ENCODE measurements around the gene HYCC2. TPM values are rescaled to one million over a fixed set of nuclear protein-coding genes. Genes with fewer than 3 reads are reported as not detected.

HYCC2 gene
- total RNA-seq, 1 donor from 2014 or later = 6.9 TPM

DNA sequence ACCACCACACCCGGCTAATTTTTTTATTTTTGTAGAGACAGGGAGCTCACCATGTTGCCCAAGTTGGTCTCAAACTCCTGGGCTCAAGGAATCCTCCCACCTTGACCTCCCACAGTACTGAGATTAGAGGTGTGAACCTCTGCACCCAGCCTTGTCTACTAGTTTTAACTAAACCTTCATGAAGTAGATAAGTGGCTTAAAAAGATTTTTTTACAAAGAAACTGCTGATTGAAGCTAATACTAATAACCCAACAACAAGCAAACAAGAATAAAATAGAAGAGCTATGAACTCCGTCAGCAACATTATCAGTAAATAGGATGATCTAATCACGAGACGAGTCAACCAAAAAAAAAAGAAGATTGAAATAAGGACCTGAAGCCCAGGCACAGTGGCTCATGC, 19.1 kb upstream of the HYCC2 start:
- no peak for DNase-seq (ENCODE audit: low read depth)
- Histone ChIP-seq H3K4me3 (ENCODE audit: low read depth, low read length) (no peak overlapping the region), H3K27me3 (ENCODE audit: control insufficient read depth, insufficient read depth, low read length) (no peaks in the 10 kb centered on the region), H3K36me3 (ENCODE audit: control insufficient read depth, insufficient read depth, low read length) (no peaks in the 10 kb centered on the region)
- TF ChIP-seq, protein P1, sequence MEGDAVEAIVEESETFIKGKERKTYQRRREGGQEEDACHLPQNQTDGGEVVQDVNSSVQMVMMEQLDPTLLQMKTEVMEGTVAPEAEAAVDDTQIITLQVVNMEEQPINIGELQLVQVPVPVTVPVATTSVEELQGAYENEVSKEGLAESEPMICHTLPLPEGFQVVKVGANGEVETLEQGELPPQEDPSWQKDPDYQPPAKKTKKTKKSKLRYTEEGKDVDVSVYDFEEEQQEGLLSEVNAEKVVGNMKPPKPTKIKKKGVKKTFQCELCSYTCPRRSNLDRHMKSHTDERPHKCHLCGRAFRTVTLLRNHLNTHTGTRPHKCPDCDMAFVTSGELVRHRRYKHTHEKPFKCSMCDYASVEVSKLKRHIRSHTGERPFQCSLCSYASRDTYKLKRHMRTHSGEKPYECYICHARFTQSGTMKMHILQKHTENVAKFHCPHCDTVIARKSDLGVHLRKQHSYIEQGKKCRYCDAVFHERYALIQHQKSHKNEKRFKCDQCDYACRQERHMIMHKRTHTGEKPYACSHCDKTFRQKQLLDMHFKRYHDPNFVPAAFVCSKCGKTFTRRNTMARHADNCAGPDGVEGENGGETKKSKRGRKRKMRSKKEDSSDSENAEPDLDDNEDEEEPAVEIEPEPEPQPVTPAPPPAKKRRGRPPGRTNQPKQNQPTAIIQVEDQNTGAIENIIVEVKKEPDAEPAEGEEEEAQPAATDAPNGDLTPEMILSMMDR (IDR thresholded peaks at IDR 0.05; ENCODE audit: insufficient read depth, low read length, poor library complexity, severe bottlenecking) = no peak

DNA sequence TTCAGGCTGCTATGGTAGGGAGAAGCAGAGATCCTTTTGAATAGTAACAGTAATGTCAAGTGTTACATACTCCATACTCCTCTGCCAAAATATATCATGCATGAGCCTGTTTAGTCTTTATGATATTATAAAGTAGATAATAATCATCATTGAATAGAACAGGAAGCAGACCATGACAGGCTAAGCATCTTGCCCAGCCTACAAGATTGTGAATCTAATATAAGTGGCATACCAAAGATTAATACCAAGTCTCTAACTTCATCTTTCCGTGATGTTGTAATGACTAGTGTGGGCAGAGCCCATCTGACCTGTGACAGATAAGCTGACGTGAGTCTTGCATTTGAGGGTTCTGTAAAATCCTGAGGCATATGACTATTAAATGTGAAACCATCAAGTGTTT, 13.4 kb upstream of the HYCC2 start:
- Histone ChIP-seq H3K27me3 (ENCODE audit: control insufficient read depth, insufficient read depth, low read length) (no peaks in the 10 kb centered on the region), H3K4me3 (ENCODE audit: low read depth, low read length) (no peak overlapping the region), H3K36me3 (ENCODE audit: control insufficient read depth, insufficient read depth, low read length) (no peaks in the 10 kb centered on the region)
- TF ChIP-seq, protein P1 (IDR thresholded peaks at IDR 0.05; ENCODE audit: insufficient read depth, low read length, poor library complexity, severe bottlenecking) = no peak
- DNase-seq (ENCODE audit: low read depth) = no peak

DNA sequence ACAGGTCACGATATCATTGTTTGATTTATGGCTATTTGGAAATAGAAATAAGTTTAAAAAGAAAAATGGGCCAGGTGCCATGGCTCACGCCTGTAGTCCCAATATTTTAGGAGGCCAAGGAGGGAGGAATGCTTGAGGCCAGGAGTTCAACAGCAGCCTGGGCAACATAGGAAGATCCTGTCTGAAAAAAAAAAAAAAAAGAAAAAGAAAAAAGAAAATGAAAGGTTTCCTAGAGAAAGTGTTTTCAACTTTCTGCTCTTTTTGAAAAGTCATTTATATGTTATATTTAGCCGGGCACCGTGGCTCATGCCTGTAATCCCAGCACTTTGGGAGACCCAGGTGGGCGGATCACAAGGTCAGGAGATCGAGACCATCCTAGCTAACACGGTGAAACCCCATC, 3.5 kb upstream of the HYCC2 start:
- no peak overlapping the region for H3K4me3 ChIP-seq (ENCODE audit: low read depth, low read length)
- TF ChIP-seq, protein P1 (IDR thresholded peaks at IDR 0.05; ENCODE audit: insufficient read depth, low read length, poor library complexity, severe bottlenecking) = no peak

DNA sequence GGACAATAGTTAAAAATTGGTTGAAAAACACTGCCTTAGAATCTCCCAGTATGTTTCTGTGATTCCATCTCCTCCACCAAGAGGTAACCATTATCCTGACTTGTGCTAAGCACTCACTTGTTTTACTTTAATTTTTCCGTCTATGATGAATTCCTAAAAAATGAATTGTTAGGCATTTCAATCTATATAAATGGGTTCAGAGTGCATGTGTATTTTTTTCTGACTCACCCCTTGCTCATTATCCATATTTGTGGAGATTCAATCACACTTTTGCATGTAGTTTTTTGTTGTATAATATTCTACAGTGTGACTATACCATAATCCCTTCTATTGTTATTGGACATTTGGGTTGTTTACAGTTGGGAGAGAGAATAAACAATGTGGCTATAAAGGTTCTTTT, 1.6 kb upstream of the HYCC2 start:
- TF ChIP-seq, protein P1 (IDR thresholded peaks at IDR 0.05; ENCODE audit: insufficient read depth, low read length, poor library complexity, severe bottlenecking) = no peak
- no peak for DNase-seq (ENCODE audit: low read depth)
- Histone ChIP-seq H3K27me3 (ENCODE audit: control insufficient read depth, insufficient read depth, low read length) (no peaks in the 10 kb centered on the region), H3K4me3 (ENCODE audit: low read depth, low read length) (no peak overlapping the region), H3K36me3 (ENCODE audit: control insufficient read depth, insufficient read depth, low read length) (no peaks in the 10 kb centered on the region)

More for the DNA sequence above, 3.5 kb upstream of the HYCC2 start:
- Histone ChIP-seq H3K27me3 (ENCODE audit: control insufficient read depth, insufficient read depth, low read length) (no peaks in the 10 kb centered on the region), H3K36me3 (ENCODE audit: control insufficient read depth, insufficient read depth, low read length) (no peaks in the 10 kb centered on the region)
- no peak for DNase-seq (ENCODE audit: low read depth)

DNA sequence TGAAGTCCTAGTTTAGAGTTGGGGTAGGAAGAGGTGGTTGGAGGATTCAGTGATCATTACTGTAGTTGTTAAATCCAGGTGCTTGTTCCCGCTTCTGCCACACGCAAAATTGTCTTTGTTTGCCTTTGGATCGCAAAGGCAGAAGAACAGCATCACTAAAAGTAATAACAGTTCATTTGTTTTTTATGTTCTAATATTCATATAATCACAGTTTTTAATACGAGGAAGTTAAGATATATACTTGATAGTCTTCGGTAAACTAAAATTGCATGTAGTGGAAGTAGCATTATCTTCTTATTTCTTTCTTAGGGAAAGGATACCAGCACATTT, 695 bp upstream of the HYCC2 start:
- TF ChIP-seq, protein P1 (IDR thresholded peaks at IDR 0.05; ENCODE audit: insufficient read depth, low read length, poor library complexity, severe bottlenecking) = no peak

DNA sequence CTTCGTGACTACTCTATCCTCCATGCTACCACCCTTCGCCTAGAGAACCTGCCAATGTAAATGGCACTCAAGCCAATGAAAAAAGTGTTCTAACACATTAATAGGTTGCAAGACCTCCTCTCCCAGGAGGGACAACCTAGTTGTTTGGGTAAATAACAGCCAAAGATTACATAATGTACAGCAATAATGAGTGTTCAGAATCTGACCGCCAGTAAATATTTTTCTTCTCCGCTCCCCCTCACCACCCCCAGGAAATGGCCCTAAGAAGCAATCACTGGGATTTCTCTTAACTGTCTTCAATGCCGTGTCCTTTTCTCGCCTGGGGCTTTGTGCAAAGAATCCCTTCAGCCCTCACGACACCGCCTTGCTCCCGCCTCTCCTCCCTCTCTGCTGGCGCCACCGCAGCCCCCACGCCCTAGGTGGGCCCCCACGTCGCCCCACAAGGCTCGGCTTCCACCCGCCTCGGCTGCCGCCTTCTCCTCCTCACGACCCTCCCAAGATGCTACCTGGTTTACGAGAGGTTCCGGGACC, 458 bp downstream of the HYCC2 start:
- no peak for DNase-seq (ENCODE audit: low read depth)
- Histone ChIP-seq H3K36me3 (ENCODE audit: control insufficient read depth, insufficient read depth, low read length) (no peaks in the 10 kb centered on the region), H3K4me3 (ENCODE audit: low read depth, low read length) (peak overlapping the region; percentile 83), H3K27me3 (ENCODE audit: control insufficient read depth, insufficient read depth, low read length) (no peaks in the 10 kb centered on the region)
- TF ChIP-seq, protein P1 (IDR thresholded peaks at IDR 0.05; ENCODE audit: insufficient read depth, low read length, poor library complexity, severe bottlenecking) = no peak

More for the DNA sequence above, 695 bp upstream of the HYCC2 start:
- Histone ChIP-seq H3K36me3 (ENCODE audit: control insufficient read depth, insufficient read depth, low read length) (no peaks in the 10 kb centered on the region), H3K27me3 (ENCODE audit: control insufficient read depth, insufficient read depth, low read length) (no peaks in the 10 kb centered on the region), H3K4me3 (ENCODE audit: low read depth, low read length) (peak overlapping the region; percentile 83)
- DNase-seq (ENCODE audit: low read depth) = no peak
